LNCAP (cell line): ENCODE data around the gene ADAMTS4.
A peak's percentile ranks its signal among the peaks of the same experiment; 100 is the strongest.

ENCODE experiments used
- CTCF ChIP-seq: fragments of 450-650 bp; IDR thresholded peaks from 2 replicates; pipeline ENCODE4 v1.5.1; 2017; ENCODE audit warnings: mild to moderate bottlenecking

The ADAMTS4 gene

GRCh38 chr1:161230762-161231161 lies 31.9 kb upstream of the ADAMTS4 start:
- TF ChIP-seq CTCF = no peak

- no peak for TF ChIP-seq CTCF
Observed at GRCh38 chr1:161229896-161230295, 31.0 kb upstream of the ADAMTS4 start.

DNA sequence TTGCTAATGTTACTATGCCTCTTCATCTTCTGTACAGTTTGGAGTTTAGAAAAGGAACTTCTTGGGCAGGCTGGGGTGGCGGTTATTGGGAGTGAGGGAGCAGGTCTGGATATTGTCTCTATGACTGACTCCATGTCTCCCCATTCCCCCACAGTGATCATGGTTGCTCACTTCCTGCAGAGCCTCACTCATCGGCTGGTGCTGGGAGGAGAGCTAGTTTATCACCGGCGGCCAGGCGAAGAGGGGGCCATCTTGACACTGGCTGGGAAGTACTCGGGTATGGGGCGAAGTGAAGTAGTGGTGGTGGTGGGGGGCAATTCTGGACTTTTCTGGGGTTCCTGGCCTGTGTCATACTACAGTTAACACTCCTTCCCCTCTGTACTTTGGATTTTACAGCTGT lies 29.2 kb upstream of the ADAMTS4 start:
- TF ChIP-seq CTCF = no peak

DNA sequence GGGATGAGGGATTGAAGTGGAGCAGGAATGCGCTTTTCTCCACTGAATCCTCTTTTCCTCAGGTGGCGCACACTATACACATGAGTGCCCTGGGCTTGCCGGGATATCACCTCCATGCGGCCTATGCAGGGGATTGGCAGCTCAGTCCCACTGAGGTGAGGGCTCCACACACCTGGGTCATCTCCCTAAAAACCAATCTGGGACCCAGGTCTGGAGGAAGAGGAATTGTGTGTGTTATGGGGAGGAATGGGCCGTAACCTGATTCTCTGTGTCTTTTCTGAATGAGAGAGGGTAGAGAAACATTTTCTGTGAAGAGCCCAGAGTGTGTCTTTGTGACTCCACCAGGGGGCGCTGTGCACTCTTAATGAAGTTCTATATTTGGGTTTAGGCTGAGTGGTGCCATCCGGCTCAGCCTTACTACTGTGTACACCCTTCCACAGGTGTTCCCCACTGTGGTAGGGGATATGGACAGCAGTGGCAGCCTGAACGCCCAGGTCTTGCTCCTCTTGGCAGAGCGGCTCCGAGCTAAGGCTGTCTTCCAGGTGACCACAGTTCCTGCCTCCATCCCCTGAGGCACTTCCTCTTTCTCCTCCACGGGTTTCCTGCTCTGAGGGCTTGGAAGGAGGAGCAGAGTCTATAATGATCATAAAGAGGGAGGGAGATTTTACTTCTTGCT lies 28.5 kb upstream of the ADAMTS4 start:
- peak; percentile 94 for TF ChIP-seq CTCF

DNA sequence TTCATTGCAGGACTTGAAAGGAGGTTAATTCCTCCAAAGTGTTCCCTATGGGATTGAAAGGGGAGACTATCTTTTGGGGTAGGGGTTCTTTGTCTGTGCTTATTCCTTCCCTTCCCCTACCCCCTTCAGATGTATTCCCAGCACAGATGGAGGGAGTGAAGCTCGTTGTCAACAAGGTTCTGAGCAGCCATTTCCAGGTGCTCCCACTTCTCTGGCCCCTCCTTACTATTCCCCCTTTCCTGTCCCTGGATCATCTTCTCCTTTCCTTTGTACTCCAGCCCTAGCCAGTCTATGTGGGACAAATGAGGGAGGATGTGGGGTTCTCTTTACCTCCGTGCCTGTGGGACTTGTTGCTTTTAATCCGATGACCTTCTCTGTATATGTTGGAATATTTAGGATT lies 27.9 kb upstream of the ADAMTS4 start:
- no peak for TF ChIP-seq CTCF

DNA sequence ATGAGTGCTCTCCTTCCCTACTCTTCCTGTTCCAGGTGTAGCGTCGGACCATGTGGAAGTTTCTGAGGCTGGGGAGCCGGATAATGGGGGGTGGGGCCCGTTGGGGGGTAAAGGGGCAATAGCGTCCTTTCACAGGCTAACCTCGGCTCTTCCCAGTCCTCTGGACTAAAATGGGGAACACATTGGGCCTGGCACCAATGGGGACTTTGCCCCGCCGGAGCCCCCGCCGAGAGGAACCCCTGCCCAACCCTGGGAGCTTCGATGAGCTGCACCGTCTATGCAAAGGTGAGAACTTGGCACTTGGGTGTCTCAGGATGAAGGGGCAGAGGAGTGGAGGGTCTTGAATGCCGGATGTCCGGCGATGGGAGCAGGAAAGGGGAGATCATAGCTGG lies 27.5 kb upstream of the ADAMTS4 start:
- no peak for TF ChIP-seq CTCF

DNA sequence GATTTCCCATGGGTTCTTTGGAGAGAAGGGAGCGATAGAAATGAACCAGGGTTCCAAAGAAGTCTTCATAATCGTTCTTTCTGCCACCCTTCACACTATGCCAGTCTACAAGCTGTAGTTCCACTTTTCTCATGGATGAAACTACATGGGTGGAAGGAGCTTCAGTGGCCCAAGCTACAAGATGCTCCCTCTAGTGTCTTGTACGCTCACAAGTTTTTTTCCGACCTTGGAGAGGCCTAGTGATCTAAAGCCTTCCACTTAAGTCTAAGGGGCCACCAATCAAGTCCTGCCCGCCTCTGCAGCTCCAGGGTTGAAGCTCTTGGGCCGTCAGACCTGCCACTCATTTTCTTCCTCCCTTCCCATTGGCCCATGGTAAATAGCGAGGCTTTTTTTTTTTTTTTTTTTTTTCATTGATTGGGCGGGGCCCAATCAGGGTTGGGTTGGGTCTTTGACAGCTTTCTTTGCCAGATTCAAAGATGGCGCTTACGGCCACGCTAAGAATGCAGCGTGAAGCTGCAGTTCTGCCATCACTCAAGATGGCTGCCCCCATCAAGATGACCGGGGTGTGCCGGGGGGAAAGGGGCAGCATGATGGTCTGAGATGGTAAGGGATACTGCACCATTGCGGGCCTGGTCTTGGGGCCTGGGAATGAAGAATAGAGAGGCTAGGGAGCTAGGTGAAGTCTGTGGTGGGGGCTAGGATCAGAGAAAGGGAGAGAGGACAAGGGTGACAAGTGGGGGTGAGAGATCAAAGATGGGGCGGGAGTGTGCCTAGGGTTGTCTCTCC lies 26.9 kb upstream of the ADAMTS4 start, which contains the start of gene TOMM40L:
TOMM40L (plus strand) TSS at position 527 of the 786 bp plus-strand sequence. CDS start 430 bp downstream, outside the sequence.
- peak; percentile 69 for TF ChIP-seq CTCF
